HepG2 (cell line): ENCODE results near the gene ASPRV1. TPM values are rescaled to one million over a fixed set of nuclear protein-coding genes. Genes with fewer than 3 reads are reported as not detected.

ENCODE experiments used
- ARNT2 ChIP-seq: sonication (generic); formaldehyde crosslinking; IDR thresholded peaks from 2 replicates; pipeline ENCODE4 v1.8.0; 2022; ENCODE audit warnings: mild to moderate bottlenecking, low read depth, missing genetic modification reagents, moderate library complexity
- CENPT ChIP-seq: sonication (generic); formaldehyde crosslinking; IDR thresholded peaks from 2 replicates; pipeline ENCODE4 v1.8.0; 2022; ENCODE audit warnings: low read depth, mild to moderate bottlenecking, moderate library complexity, missing genetic modification reagents
- DPF2 ChIP-seq: sonication (generic); formaldehyde crosslinking; IDR thresholded peaks from 2 replicates; pipeline ENCODE4 v1.4.0; 2020; ENCODE audit warnings: mild to moderate bottlenecking, low read depth, missing genetic modification reagents, borderline replicate concordance
- FLYWCH1 ChIP-seq: sonication (generic); formaldehyde crosslinking; IDR thresholded peaks from 2 replicates; pipeline ENCODE4 v1.8.1; 2023; ENCODE audit warnings: mild to moderate bottlenecking, missing genetic modification reagents
- HDAC1 ChIP-seq: sonication (generic); formaldehyde crosslinking; IDR thresholded peaks from 2 replicates; pipeline ENCODE4 v1.5.1; 2020; ENCODE audit warnings: mild to moderate bottlenecking, missing genetic modification reagents
- NR3C1 ChIP-seq: sonication (generic); formaldehyde crosslinking; IDR thresholded peaks from 2 replicates; pipeline ENCODE4 v1.4.0; 2020; ENCODE audit warnings: missing genetic modification reagents
- PAF1 ChIP-seq: IDR thresholded peaks from 2 replicates; pipeline ENCODE4 v1.6.1; 2016; ENCODE audit warnings: missing genetic modification reagents, missing compliant biosample characterization
- RFX5 ChIP-seq: IDR thresholded peaks from 2 replicates; pipeline ENCODE4 v1.6.1; 2011; ENCODE audit warnings: low read depth, low read length, improper control_type of control experiment
- RFXAP ChIP-seq: sonication (generic); formaldehyde crosslinking; IDR thresholded peaks from 2 replicates; pipeline ENCODE4 v1.4.0; 2020; ENCODE audit warnings: missing genetic modification reagents, borderline replicate concordance
- RXRB ChIP-seq: IDR thresholded peaks from 2 replicates; pipeline ENCODE4 v1.6.1; 2016; ENCODE audit warnings: borderline replicate concordance, missing genetic modification reagents, missing compliant biosample characterization
- ZNF20 ChIP-seq: sonication (generic); formaldehyde crosslinking; IDR thresholded peaks from 2 replicates; pipeline ENCODE4 v1.4.0; 2020; ENCODE audit warnings: mild to moderate bottlenecking, moderate library complexity, missing genetic modification reagents
- ZNF333 ChIP-seq: sonication (generic); formaldehyde crosslinking; IDR thresholded peaks from 2 replicates; pipeline ENCODE4 v1.4.0; 2020; ENCODE audit warnings: mild to moderate bottlenecking, missing genetic modification reagents, borderline replicate concordance
- ZNF451 ChIP-seq: sonication (generic); formaldehyde crosslinking; IDR thresholded peaks from 2 replicates; pipeline ENCODE4 v1.5.0; 2020; ENCODE audit warnings: mild to moderate bottlenecking, missing genetic modification reagents
- ZNF577 ChIP-seq: sonication (generic); formaldehyde crosslinking; IDR thresholded peaks from 2 replicates; pipeline ENCODE4 v1.4.0; 2020; ENCODE audit warnings: mild to moderate bottlenecking, low read depth, missing genetic modification reagents, borderline replicate concordance
- polyA plus RNA-seq, 8 experiments: library from polyadenylated mRNA; depleted of rRNA in 3 of 8; stranded (reverse) in 7 of 8; unstranded in 1 of 8; fragments of >200 nt; fragmentation: Illumina TruSeq in 4 of 8; extraction: Trizol in 4 of 8; gene quantifications; 2 replicates each; pipeline versions ENCODE4 v1.2.1 to v1.2.3, GENCODE V29; 2011 to 2016; ENCODE audit warnings: low read depth in 4 of 8, missing spikeins in 1 of 8, mixed read lengths in 1 of 8; ENCODE audit not compliant: insufficient read depth in 1 of 8
- total RNA-seq, 5 experiments: library from RNA; depleted of rRNA; stranded (reverse); fragments of >200 nt; fragmentation: Illumina TruSeq; extraction: Trizol; gene quantifications; 2 replicates each; pipeline ENCODE4 v1.2.3, GENCODE V29; 2016; ENCODE audit warnings: low read depth in 1 of 5
- TF ChIP-seq, protein P1 (sequence below), 2 experiments: IDR thresholded peaks; 2 replicates each; pipeline ENCODE4 v1.6.1; 2011 to 2012; ENCODE audit warnings: low read length in 2 of 2, borderline replicate concordance in 1 of 2, low read depth in 1 of 2, mild to moderate bottlenecking in 1 of 2, moderate library complexity in 1 of 2
- TF ChIP-seq, protein P2 (sequence below): sonication (generic); formaldehyde crosslinking; IDR thresholded peaks from 2 replicates; pipeline ENCODE4 v1.4.0; 2020; ENCODE audit warnings: missing genetic modification reagents
- TF ChIP-seq, protein P3 (sequence below): sonication (generic); formaldehyde crosslinking; IDR thresholded peaks from 2 replicates; pipeline ENCODE4 v1.8.1; 2023; ENCODE audit warnings: mild to moderate bottlenecking, missing genetic modification reagents, borderline replicate concordance
- TF ChIP-seq, protein P4 (sequence below): sonication (generic); formaldehyde crosslinking; IDR thresholded peaks from 2 replicates; pipeline ENCODE4 v1.5.0; 2020; ENCODE audit warnings: mild to moderate bottlenecking, missing genetic modification reagents
- TF ChIP-seq, protein P5 (sequence below): IDR thresholded peaks from 2 replicates; pipeline ENCODE4 v1.6.1; 2016; ENCODE audit warnings: low read depth, control low read depth

ASPRV1 gene
- total and polyA plus RNA-seq, 2 of the 13 experiments (the other 11 are each of a cell fraction or from before 2014, with no cell fraction given): 0.40 to 0.48 TPM

DNA sequence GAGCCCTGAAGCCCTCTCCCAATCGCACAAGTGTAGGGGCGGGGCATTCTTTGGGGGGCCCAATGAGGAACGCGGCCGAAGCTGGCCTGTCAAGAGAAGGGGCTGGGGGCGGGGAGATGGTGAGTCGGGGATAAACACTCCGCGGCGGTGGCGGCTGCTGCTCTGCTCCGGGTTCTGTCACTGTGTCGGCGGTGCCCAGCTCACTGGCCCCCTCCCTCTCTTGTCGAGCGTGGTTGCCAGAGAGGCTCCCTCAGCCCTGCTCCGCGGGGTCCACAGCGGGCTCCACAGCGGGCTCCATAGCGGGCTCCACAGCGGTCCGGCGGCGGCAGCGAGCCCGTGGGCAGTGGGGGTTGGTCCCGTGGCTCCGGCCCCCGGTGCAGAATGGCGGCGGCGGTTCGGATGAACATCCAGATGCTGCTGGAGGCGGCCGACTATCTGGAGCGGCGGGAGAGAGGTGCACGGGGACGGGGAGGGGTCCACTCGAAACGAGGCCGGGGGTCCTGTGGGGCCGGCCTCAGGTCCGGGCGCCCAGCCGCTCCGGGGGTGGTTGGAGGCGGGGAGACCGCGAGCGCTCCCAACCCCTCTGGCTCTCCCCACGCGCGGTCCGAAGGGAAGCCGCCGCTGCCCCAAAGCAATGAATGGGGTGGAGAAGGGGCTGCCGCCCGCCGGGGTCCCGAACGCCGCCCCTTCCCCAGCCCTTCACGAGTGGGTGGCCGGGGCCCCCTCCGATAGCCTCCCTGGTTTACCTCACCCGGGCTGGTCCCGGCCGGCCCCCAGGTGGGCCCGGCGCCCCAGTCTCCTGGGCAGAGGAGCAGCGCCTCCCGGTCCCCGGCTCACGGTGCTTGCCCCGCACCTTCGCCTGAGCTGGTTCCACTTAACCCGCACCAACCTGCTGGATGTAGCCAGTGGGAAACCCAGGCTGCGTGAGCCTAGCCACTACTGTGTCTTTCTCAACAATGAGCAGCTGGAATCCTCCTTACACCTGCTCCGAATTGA, 46.2 kb downstream of the ASPRV1 start, which contains the start of gene MXD1 (continued):
- TF ChIP-seq, protein P1, sequence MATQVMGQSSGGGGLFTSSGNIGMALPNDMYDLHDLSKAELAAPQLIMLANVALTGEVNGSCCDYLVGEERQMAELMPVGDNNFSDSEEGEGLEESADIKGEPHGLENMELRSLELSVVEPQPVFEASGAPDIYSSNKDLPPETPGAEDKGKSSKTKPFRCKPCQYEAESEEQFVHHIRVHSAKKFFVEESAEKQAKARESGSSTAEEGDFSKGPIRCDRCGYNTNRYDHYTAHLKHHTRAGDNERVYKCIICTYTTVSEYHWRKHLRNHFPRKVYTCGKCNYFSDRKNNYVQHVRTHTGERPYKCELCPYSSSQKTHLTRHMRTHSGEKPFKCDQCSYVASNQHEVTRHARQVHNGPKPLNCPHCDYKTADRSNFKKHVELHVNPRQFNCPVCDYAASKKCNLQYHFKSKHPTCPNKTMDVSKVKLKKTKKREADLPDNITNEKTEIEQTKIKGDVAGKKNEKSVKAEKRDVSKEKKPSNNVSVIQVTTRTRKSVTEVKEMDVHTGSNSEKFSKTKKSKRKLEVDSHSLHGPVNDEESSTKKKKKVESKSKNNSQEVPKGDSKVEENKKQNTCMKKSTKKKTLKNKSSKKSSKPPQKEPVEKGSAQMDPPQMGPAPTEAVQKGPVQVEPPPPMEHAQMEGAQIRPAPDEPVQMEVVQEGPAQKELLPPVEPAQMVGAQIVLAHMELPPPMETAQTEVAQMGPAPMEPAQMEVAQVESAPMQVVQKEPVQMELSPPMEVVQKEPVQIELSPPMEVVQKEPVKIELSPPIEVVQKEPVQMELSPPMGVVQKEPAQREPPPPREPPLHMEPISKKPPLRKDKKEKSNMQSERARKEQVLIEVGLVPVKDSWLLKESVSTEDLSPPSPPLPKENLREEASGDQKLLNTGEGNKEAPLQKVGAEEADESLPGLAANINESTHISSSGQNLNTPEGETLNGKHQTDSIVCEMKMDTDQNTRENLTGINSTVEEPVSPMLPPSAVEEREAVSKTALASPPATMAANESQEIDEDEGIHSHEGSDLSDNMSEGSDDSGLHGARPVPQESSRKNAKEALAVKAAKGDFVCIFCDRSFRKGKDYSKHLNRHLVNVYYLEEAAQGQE (IDR thresholded peaks at IDR 0.05; ENCODE audit: borderline replicate concordance in 1 of 2, low read depth in 1 of 2, low read length in 2 of 2): no peak; a peak in 1 of 4 replicates
- no peak for TF ChIP-seq CENPT (CRISPR knock-in tag)
- no peak for TF ChIP-seq ZNF577
- TF ChIP-seq ARNT2 (CRISPR knock-in tag): peak; percentile 43; the same call in 1 of the 2 replicates
- TF ChIP-seq NR3C1 (CRISPR knock-in tag): no peak
- TF ChIP-seq RFX5: no peak
- TF ChIP-seq RFXAP (CRISPR knock-in tag): no peak
- no peak for TF ChIP-seq FLYWCH1
- no peak for TF ChIP-seq DPF2 (CRISPR knock-in tag)
- TF ChIP-seq PAF1: no peak
- TF ChIP-seq, protein P2, sequence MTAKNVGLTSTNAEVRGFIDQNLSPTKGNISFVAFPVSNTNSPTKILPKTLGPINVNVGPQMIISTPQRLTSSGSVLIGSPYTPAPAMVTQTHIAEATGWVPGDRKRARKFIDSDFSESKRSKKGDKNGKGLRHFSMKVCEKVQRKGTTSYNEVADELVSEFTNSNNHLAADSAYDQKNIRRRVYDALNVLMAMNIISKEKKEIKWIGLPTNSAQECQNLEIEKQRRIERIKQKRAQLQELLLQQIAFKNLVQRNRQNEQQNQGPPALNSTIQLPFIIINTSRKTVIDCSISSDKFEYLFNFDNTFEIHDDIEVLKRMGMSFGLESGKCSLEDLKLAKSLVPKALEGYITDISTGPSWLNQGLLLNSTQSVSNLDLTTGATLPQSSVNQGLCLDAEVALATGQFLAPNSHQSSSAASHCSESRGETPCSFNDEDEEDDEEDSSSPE (CRISPR knock-in tag): no peak
- TF ChIP-seq, protein P3, sequence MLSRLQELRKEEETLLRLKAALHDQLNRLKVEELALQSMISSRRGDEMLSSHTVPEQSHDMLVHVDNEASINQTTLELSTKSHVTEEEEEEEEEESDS (CRISPR knock-in tag): peak; percentile 86; the same call in 1 of the 2 replicates
- peak; percentile 67; the same call in 1 of the 2 replicates for TF ChIP-seq ZNF20 (CRISPR knock-in tag)
- TF ChIP-seq, protein P4, sequence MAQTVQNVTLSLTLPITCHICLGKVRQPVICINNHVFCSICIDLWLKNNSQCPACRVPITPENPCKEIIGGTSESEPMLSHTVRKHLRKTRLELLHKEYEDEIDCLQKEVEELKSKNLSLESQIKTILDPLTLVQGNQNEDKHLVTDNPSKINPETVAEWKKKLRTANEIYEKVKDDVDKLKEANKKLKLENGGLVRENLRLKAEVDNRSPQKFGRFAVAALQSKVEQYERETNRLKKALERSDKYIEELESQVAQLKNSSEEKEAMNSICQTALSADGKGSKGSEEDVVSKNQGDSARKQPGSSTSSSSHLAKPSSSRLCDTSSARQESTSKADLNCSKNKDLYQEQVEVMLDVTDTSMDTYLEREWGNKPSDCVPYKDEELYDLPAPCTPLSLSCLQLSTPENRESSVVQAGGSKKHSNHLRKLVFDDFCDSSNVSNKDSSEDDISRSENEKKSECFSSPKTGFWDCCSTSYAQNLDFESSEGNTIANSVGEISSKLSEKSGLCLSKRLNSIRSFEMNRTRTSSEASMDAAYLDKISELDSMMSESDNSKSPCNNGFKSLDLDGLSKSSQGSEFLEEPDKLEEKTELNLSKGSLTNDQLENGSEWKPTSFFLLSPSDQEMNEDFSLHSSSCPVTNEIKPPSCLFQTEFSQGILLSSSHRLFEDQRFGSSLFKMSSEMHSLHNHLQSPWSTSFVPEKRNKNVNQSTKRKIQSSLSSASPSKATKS: peak; percentile 9; the same call in 1 of the 2 replicates
- TF ChIP-seq, protein P5, sequence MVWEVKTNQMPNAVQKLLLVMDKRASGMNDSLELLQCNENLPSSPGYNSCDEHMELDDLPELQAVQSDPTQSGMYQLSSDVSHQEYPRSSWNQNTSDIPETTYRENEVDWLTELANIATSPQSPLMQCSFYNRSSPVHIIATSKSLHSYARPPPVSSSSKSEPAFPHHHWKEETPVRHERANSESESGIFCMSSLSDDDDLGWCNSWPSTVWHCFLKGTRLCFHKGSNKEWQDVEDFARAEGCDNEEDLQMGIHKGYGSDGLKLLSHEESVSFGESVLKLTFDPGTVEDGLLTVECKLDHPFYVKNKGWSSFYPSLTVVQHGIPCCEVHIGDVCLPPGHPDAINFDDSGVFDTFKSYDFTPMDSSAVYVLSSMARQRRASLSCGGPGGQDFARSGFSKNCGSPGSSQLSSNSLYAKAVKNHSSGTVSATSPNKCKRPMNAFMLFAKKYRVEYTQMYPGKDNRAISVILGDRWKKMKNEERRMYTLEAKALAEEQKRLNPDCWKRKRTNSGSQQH (CRISPR knock-in tag): no peak; the same call in 1 of the 2 replicates
- TF ChIP-seq HDAC1 (CRISPR knock-in tag): peak; percentile 85
- TF ChIP-seq RXRB: no peak
- peak; percentile 84; the same call in 1 of the 2 replicates for TF ChIP-seq ZNF333 (CRISPR knock-in tag)
- TF ChIP-seq ZNF451 (CRISPR knock-in tag): no peak
